ENCODE measurements around the gene PTTG2.

GRCh38 chr4:37936889-37937498, 23.2 kb upstream of the PTTG2 start:
- no peak for TF ChIP-seq CTCF (IDR thresholded peaks at IDR 0.05; ENCODE audit: low read depth, low read length, poor library complexity, severe bottlenecking)
- no peak for TF ChIP-seq EZH2phosphoT487 (IDR thresholded peaks at IDR 0.05; ENCODE audit: borderline replicate concordance, low read length)

All from DOHH2 (cell line).